HEK293T (cell line): ENCODE measurements around the gene RNASE4.

Experiments
- CTCF ChIA-PET: fragments of 350-600 bp; formaldehyde crosslinking; extraction: SDS; loops from one replicate; lab custom pipeline; 2021; ENCODE audit warnings: antibody characterized with exemption, inconsistent platforms; lab: Yijun Ruan, JAX
- POLR2A ChIA-PET: fragments of 350-600 bp; formaldehyde crosslinking; extraction: SDS; loops from one replicate; lab custom pipeline; 2020; ENCODE audit warnings: antibody characterized with exemption, inconsistent platforms; lab: Yijun Ruan, JAX
- DNase-seq: peaks from one replicate; pipeline ENCODE4 v3.0.0; 2012; ENCODE audit warnings: mixed read lengths; ENCODE audit errors: extremely low spot score
- ARNT ChIP-seq: fragments of 450-650 bp; IDR thresholded peaks from 2 replicates; pipeline ENCODE4 v1.6.1; 2017; ENCODE audit warnings: mild to moderate bottlenecking
- BHLHE40 ChIP-seq: fragments of 450-650 bp; IDR thresholded peaks from 2 replicates; pipeline ENCODE4 v1.6.1; 2016; ENCODE audit warnings: mild to moderate bottlenecking, moderate library complexity, borderline replicate concordance
- CTBP1 ChIP-seq: fragments of 450-650 bp; IDR thresholded peaks from 2 replicates; pipeline ENCODE4 v1.6.1; 2016; ENCODE audit warnings: borderline replicate concordance
- ELF4 ChIP-seq: fragments of 450-650 bp; IDR thresholded peaks from 2 replicates; pipeline ENCODE4 v1.6.1; 2017; ENCODE audit warnings: antibody characterized with exemption
- FOXA1 ChIP-seq: fragments of 450-650 bp; IDR thresholded peaks from 2 replicates; pipeline ENCODE4 v1.6.1; 2016; ENCODE audit warnings: mild to moderate bottlenecking
- FOXK2 ChIP-seq: fragments of 450-650 bp; IDR thresholded peaks from 2 replicates; pipeline ENCODE4 v1.6.1; 2016; ENCODE audit warnings: mild to moderate bottlenecking
- FOXM1 ChIP-seq: fragments of 450-650 bp; IDR thresholded peaks from 2 replicates; pipeline ENCODE4 v1.6.1; 2017; ENCODE audit warnings: mild to moderate bottlenecking, borderline replicate concordance
- HDGF ChIP-seq: fragments of 450-650 bp; IDR thresholded peaks from 2 replicates; pipeline ENCODE4 v1.6.1; 2017; ENCODE audit warnings: antibody characterized with exemption, borderline replicate concordance
- L3MBTL2 ChIP-seq: fragments of 450-650 bp; conservative IDR thresholded peaks from 2 replicates; pipeline ENCODE4 v1.6.1; 2016; ENCODE audit warnings: mild to moderate bottlenecking
- LEF1 ChIP-seq: fragments of 450-650 bp; IDR thresholded peaks from 2 replicates; pipeline ENCODE4 v1.6.1; 2017; ENCODE audit warnings: mild to moderate bottlenecking, borderline replicate concordance
- NFRKB ChIP-seq: fragments of 450-650 bp; IDR thresholded peaks from 2 replicates; pipeline ENCODE4 v1.6.1; 2016; ENCODE audit warnings: mild to moderate bottlenecking, moderate library complexity
- PKNOX1 ChIP-seq: fragments of 450-650 bp; IDR thresholded peaks from 2 replicates; pipeline ENCODE4 v1.6.1; 2016
- SP1 ChIP-seq: fragments of 450-650 bp; IDR thresholded peaks from 2 replicates; pipeline ENCODE4 v1.6.1; 2017
- SUZ12 ChIP-seq: fragments of 450-650 bp; IDR thresholded peaks from 2 replicates; pipeline ENCODE4 v1.6.1; 2016; ENCODE audit warnings: mild to moderate bottlenecking
- TARDBP ChIP-seq: fragments of 450-650 bp; IDR thresholded peaks from 2 replicates; pipeline ENCODE4 v1.6.1; 2016
- ZNF384 ChIP-seq: fragments of 450-650 bp; IDR thresholded peaks from 2 replicates; pipeline ENCODE4 v1.6.1; 2016

Gene RNASE4

GRCh38 chr14:20712904-20713303, 28.5 kb downstream of the RNASE4 start:
- TF ChIP-seq LEF1 (no peak), FOXM1 (no peak), NFRKB (no peak), ELF4 (no peak), PKNOX1 (no peak), TARDBP (no peak), L3MBTL2 (no peak), ZNF384 (no peak), SUZ12 (no peak), FOXA1 (no peak), BHLHE40 (no peak), ARNT (no peak), HDGF (no peak), SP1 (no peak), CTBP1 (no peak), FOXK2 (no peak)
- no peak for DNase-seq
- POLR2A ChIA-PET = no interaction called here
- CTCF ChIA-PET = interaction anchor here (0.5 kb wide), 1 partner anchor 62 kb away, joined by 3 read pairs; no protein-coding TSS in a partner anchor

- no peak for DNase-seq
- TF ChIP-seq ELF4 (no peak), LEF1 (no peak), PKNOX1 (no peak)
- CTCF ChIA-PET = interaction anchor here (0.7 kb wide), 1 partner anchor 33 kb away, joined by 6 read pairs; no protein-coding TSS in a partner anchor
- POLR2A ChIA-PET = interaction anchor here (0.7 kb wide), 1 partner anchor 259 kb away, joined by 3 read pairs; the partner anchor contains the start of gene APEX1
Measured at GRCh38 chr14:20714593-20715250, 30.4 kb downstream of the RNASE4 start.

- ChIA-PET POLR2A (no interaction called here), CTCF (no interaction called here)
- TF ChIP-seq ZNF384 (no peak), FOXK2 (no peak), ARNT (no peak), PKNOX1 (no peak), CTBP1 (no peak), SP1 (no peak), HDGF (no peak), L3MBTL2 (no peak), ELF4 (no peak), BHLHE40 (no peak), FOXM1 (no peak), LEF1 (no peak), FOXA1 (no peak), NFRKB (no peak), SUZ12 (no peak), TARDBP (no peak)
- DNase-seq = no peak
Measured at GRCh38 chr14:20719777-20720176, 35.4 kb downstream of the RNASE4 start.

GRCh38 chr14:20720741-20721140, 36.4 kb downstream of the RNASE4 start:
- ChIA-PET POLR2A (no interaction called here), CTCF (interaction anchor here (0.7 kb wide), 1 partner anchor 16 kb away, joined by 8 read pairs; no protein-coding TSS in a partner anchor)
- DNase-seq = no peak
- TF ChIP-seq FOXA1 (no peak), HDGF (no peak), SUZ12 (no peak), NFRKB (no peak), LEF1 (no peak), BHLHE40 (no peak), FOXM1 (no peak), SP1 (no peak), FOXK2 (no peak), CTBP1 (no peak), ARNT (no peak), PKNOX1 (no peak), TARDBP (no peak), L3MBTL2 (no peak), ELF4 (no peak), ZNF384 (no peak)

- no peak for DNase-seq
- TF ChIP-seq SP1 (no peak), HDGF (no peak), ZNF384 (no peak), PKNOX1 (no peak), SUZ12 (no peak), FOXM1 (no peak), NFRKB (no peak), BHLHE40 (no peak), LEF1 (no peak), CTBP1 (no peak), ELF4 (no peak), FOXK2 (no peak), FOXA1 (no peak), TARDBP (no peak), L3MBTL2 (no peak), ARNT (no peak)
- ChIA-PET CTCF (no interaction called here), POLR2A (no interaction called here)
Measured at GRCh38 chr14:20722016-20722415, 37.7 kb downstream of the RNASE4 start.
